ENCODE data around the gene BNIP2.

DNA sequence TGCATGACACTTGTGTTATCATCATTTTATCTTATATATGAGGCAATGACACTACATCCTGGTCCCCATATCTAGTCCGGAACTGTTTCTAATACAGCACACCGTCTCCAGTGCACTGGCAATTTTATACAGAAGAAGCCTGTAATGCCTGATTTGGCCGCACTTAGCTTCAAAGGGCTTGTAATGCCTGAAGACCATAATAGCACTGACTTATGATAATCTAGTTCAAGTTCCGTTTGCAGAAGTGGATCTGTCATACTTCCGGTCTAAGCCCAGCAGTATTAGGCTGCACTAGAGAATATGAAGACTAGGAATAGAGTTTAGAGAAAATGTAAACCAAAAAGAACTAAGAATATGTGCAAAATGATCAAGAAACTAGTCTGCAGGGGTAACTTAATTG, 1.3 kb downstream of the BNIP2 start:
- TF ChIP-seq POLR2A (IDR thresholded peaks at IDR 0.05; ENCODE audit: low read depth) (no peak), POLR2AphosphoS5 (IDR thresholded peaks at IDR 0.05) (no peak), EP300 (IDR thresholded peaks at IDR 0.05) (no peak)
- TF ChIP-seq, protein P1, sequence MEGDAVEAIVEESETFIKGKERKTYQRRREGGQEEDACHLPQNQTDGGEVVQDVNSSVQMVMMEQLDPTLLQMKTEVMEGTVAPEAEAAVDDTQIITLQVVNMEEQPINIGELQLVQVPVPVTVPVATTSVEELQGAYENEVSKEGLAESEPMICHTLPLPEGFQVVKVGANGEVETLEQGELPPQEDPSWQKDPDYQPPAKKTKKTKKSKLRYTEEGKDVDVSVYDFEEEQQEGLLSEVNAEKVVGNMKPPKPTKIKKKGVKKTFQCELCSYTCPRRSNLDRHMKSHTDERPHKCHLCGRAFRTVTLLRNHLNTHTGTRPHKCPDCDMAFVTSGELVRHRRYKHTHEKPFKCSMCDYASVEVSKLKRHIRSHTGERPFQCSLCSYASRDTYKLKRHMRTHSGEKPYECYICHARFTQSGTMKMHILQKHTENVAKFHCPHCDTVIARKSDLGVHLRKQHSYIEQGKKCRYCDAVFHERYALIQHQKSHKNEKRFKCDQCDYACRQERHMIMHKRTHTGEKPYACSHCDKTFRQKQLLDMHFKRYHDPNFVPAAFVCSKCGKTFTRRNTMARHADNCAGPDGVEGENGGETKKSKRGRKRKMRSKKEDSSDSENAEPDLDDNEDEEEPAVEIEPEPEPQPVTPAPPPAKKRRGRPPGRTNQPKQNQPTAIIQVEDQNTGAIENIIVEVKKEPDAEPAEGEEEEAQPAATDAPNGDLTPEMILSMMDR (IDR thresholded peaks at IDR 0.05): no peak
